GM08714 (cell line): ENCODE results near the gene MKI67.
"Not testable (repeated sequence)": the region's sequence is repeated elsewhere in the genome, so short reads cannot be mapped to it uniquely, and the experiment has no call there.

Experiments
- H3K4me3 ChIP-seq: fragments of 200-500 bp; sonication (Bioruptor generic); 2 replicates; pipeline ENCODE4 v1.5.1; 2014; ENCODE audit warnings: mild to moderate bottlenecking, low read length, inconsistent platforms
- ZNF274 ChIP-seq: IDR thresholded peaks from 2 replicates; pipeline ENCODE4 v1.6.1; 2012; ENCODE audit warnings: mild to moderate bottlenecking, low read depth, low read length

MKI67 gene

GRCh38 chr10:128125944-128126764, at the start of gene MKI67:
MKI67 (minus strand) TSS chr10:128126423; CDS start chr10:128125667, 756 bp downstream.
- TF ChIP-seq ZNF274 = no peak
- H3K4me3 ChIP-seq = peak within 1 kb of the TSS; percentile 92

- TF ChIP-seq ZNF274 = no peak
- H3K4me3 ChIP-seq = no peak overlapping the region
Observed at GRCh38 chr10:128174581-128175559, 48.6 kb upstream of the MKI67 start.

- TF ChIP-seq ZNF274 = no peak
- H3K4me3 ChIP-seq = no peak overlapping the region
Observed at GRCh38 chr10:128173386-128173785, 47.2 kb upstream of the MKI67 start.

GRCh38 chr10:128172756-128173155, 46.5 kb upstream of the MKI67 start:
- no peak for TF ChIP-seq ZNF274
- H3K4me3 ChIP-seq = no peak overlapping the region

- no peak for TF ChIP-seq ZNF274
- H3K4me3 ChIP-seq = no peak overlapping the region
Observed at GRCh38 chr10:128169811-128170379, 43.7 kb upstream of the MKI67 start.

- no peak for TF ChIP-seq ZNF274
- H3K4me3 ChIP-seq = no peak overlapping the region
Observed at GRCh38 chr10:128167926-128168520, 41.8 kb upstream of the MKI67 start.

- H3K4me3 ChIP-seq = not testable (repeated sequence)
Observed at GRCh38 chr10:128167123-128167522, 40.9 kb upstream of the MKI67 start.

- no peak for TF ChIP-seq ZNF274
- no peak overlapping the region for H3K4me3 ChIP-seq
Observed at GRCh38 chr10:128166151-128166550, 39.9 kb upstream of the MKI67 start.

- TF ChIP-seq ZNF274 = no peak
- no peak overlapping the region for H3K4me3 ChIP-seq
Observed at GRCh38 chr10:128165536-128165935, 39.3 kb upstream of the MKI67 start.

- no peak overlapping the region for H3K4me3 ChIP-seq
- TF ChIP-seq ZNF274 = no peak
Observed at GRCh38 chr10:128163701-128164100, 37.5 kb upstream of the MKI67 start.

- no peak for TF ChIP-seq ZNF274
- no peak overlapping the region for H3K4me3 ChIP-seq
Observed at GRCh38 chr10:128161031-128161430, 34.8 kb upstream of the MKI67 start.

GRCh38 chr10:128160297-128160711, 34.1 kb upstream of the MKI67 start:
- TF ChIP-seq ZNF274 = no peak
- H3K4me3 ChIP-seq = no peak overlapping the region

GRCh38 chr10:128158021-128158795, 32.0 kb upstream of the MKI67 start:
- H3K4me3 ChIP-seq = no peak overlapping the region
- no peak for TF ChIP-seq ZNF274
